Duodenal mucosa (tissue), 2 donors: ENCODE results near the gene SPTBN2.

Source experiments
- H3K27ac ChIP-seq: one replicate; pipeline ENCODE4 v1.7.0; 2013; ENCODE audit warnings: low read depth, low read length
- H3K27me3 ChIP-seq, 2 donors: one replicate each; pipeline ENCODE4 v1.7.0; 2013; ENCODE audit warnings: low read length in 2 of 2, control low read depth in 1 of 2; ENCODE audit not compliant: insufficient read depth in 2 of 2, control insufficient read depth in 1 of 2
- H3K36me3 ChIP-seq, 2 donors: one replicate each; pipeline ENCODE4 v1.7.0; 2013; ENCODE audit warnings: low read length in 2 of 2, control low read depth in 1 of 2; ENCODE audit not compliant: insufficient read depth in 2 of 2, control insufficient read depth in 1 of 2
- H3K4me1 ChIP-seq, 2 donors: one replicate each; pipeline ENCODE4 v1.7.0; 2013; ENCODE audit warnings: low read length in 2 of 2, control low read depth in 1 of 2; ENCODE audit not compliant: insufficient read depth in 2 of 2, control insufficient read depth in 1 of 2
- H3K4me3 ChIP-seq, 2 donors: one replicate each; pipeline ENCODE4 v1.7.0; 2013; ENCODE audit warnings: low read length in 2 of 2, low read depth in 1 of 2
- H3K9ac ChIP-seq, 2 donors: one replicate each; pipeline ENCODE4 v1.7.0; 2013; ENCODE audit warnings: low read length in 2 of 2, low read depth in 1 of 2
- H3K9me3 ChIP-seq, 2 donors: one replicate each; pipeline ENCODE4 v1.7.0; 2013; ENCODE audit warnings: low read length in 2 of 2, control low read depth in 1 of 2; ENCODE audit not compliant: control insufficient read depth in 1 of 2

Gene SPTBN2

DNA sequence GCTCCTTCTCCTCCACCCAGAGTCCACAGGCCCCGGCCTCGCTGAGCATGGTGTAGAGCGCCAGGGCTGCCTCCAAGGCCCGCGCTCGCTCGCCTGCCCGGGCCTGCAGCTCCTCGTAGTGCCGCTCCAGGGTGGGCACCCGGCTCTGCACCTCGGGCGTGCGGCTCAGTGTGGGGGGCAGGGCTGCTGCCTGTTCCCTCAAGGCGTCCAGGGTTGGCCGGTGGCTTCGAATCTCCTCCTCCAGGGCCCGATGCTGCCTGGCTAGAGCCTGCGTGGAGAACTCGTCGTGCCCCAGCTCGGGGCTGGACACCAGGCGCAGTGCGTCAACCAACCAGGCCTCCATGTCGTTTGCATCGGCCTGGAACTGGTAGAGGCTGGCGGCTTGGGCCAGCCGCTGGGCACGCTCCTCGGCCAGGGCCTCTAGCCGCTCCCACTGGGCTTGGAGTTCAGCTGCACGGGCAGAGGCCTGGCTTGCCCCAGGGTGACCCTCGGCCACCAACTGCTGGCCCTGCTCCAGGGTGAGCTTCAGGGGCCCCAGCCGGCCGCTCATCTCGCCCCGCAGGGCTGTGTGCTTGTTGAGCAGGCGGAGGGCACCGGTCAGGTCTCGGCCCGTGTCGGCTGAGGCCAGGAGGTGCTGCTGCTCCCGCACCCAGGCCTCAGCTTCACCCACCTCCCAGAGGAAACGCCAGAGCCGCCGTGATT, 24.2 kb downstream of the SPTBN2 start:
- Histone ChIP-seq H3K27me3 (no peaks in the 10 kb centered on the region), H3K9me3 (no peaks in the 10 kb centered on the region), H3K27ac (no peak overlapping the region), H3K36me3 (no peaks in the 10 kb centered on the region), H3K4me3 (no peak overlapping the region), H3K9ac (no peak overlapping the region), H3K4me1 (no peaks in the 10 kb centered on the region)

DNA sequence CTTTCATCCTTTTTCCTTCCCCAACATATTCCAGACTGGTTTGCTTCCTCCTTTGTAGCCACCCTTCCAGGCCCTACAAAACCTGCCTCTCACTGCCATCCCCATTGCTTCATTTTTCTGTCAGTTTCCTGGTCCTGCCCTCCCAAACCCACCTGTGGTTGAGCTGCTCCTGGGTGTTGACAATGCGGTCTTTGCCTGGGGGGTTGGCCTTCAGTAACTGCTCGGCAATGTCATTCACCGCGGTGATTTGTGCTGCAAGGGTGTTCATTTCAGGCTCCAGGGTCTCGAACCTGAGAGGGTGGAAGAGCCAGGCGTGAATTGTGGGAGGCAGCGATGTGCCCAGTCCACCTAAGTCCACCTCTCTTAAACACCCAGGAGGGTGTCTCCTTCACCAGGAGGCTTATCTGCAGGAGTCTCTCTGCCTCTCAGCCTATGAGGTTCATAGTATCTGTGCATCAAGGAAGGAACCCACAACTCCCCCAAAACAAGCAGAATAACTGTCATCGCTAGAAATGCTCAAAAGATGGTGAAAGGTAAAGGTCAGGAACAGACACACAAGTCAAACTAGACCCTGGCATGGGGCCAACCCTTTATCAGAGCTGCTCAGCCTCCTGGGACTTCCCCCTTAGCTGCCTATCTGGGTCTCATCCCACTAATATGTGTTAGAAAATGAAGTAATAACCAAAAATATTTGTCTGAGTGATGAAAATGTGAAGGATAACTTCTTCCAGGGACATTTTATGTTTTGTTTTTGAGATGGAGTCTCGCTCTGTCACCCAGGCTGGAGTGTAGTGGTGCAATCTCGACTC, 27.4 kb downstream of the SPTBN2 start:
- Histone ChIP-seq H3K4me1 (no peaks in the 10 kb centered on the region), H3K9ac (no peak overlapping the region), H3K4me3 (no peak overlapping the region), H3K27ac (no peak overlapping the region), H3K36me3 (no peaks in the 10 kb centered on the region), H3K27me3 (no peaks in the 10 kb centered on the region), H3K9me3 (no peaks in the 10 kb centered on the region)

DNA sequence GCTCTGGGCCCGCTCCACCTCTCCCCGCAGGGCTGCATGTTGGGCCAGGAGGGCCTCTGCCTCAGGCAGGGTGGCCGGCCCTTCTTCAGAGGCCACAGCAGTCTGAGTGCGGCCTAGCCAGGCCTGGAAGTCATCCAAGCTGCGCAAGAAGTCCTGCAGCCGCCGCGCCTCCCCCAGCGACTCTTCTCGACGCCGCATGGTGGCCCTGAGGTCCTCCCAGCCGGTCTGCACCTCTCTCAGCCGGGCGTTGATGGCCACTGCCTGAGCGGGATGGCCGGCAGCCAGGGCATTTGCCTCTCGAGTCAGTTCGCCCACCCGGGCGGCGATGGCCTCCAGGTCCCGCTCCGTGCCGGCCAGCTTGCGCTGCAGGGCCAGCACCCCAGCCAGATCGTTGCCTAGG, 28.3 kb downstream of the SPTBN2 start:
- H3K9ac ChIP-seq, result no peak overlapping the region
- no peaks in the 10 kb centered on the region for H3K27me3 ChIP-seq
- no peaks in the 10 kb centered on the region for H3K9me3 ChIP-seq
- no peaks in the 10 kb centered on the region for H3K36me3 ChIP-seq
- H3K4me3 ChIP-seq, result no peak overlapping the region
- no peak overlapping the region for H3K27ac ChIP-seq
- H3K4me1 ChIP-seq, result no peaks in the 10 kb centered on the region

DNA sequence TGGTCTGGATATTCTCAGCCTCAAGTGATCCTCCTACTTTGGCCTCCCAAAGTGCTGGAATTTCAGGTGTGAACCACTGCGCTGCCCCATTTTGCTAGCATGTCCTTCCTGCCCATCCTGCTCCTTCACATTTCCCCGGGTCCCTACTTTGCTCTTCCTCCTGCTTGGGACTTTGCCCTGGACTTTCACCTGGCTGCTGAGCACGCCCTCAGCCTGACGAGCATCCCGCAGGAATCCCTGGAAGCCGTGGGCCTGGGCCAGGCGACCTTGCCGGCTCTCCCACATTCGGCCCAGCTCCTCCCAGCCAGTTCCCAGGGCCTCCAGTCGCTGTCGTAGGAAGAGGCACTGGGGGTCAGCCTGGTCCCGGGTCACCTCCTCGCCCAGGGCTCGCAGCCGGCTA, 28.7 kb downstream of the SPTBN2 start:
- no peak overlapping the region for H3K9ac ChIP-seq
- H3K4me1 ChIP-seq, result no peaks in the 10 kb centered on the region
- H3K27ac ChIP-seq, result no peak overlapping the region
- H3K9me3 ChIP-seq, result no peaks in the 10 kb centered on the region
- no peaks in the 10 kb centered on the region for H3K36me3 ChIP-seq
- H3K4me3 ChIP-seq, result no peak overlapping the region
- no peaks in the 10 kb centered on the region for H3K27me3 ChIP-seq

DNA sequence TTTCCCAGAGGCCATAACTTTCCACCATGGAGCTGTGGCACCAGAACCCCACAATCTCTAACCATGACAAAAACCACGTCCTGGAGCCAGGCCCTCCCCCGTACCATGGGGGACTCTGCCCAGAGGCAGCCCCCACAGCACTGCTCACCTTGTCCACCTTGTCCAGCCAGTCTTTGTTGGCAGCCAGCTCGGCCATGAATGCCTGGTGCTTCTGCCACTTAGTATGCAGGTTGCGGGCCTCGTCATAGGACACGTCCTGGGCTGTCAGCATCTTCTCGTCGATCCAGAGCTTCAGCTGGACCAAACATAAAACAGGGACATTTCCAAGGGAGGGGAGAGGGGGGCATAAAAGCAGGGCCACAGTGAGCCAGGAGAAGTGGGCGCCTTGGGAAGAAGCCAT, 30.5 kb downstream of the SPTBN2 start:
- Histone ChIP-seq H3K27ac (no peak overlapping the region), H3K9me3 (no peaks in the 10 kb centered on the region), H3K9ac (no peak overlapping the region), H3K27me3 (no peaks in the 10 kb centered on the region), H3K4me1 (no peaks in the 10 kb centered on the region), H3K36me3 (no peaks in the 10 kb centered on the region), H3K4me3 (no peak overlapping the region)

DNA sequence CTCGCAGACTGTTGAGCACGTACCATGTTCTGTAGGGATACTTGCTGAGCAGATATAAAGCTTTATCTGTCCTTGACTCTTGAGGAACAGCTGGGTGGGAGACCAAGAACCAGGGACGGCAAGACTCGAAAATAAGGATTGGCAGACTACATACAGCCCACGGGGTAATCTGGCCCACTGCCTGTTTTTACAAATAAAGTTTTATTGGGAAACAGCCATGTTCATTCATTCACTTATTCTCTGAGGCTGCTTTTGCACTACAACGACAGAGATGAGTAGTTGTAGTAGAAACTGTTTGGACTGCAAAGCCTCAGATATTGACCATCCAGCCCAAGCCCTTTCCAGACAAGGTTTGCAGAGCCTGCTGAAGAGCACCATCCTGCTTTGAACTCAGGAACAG, 31.0 kb downstream of the SPTBN2 start:
- H3K9ac ChIP-seq, result no peak overlapping the region
- H3K4me1 ChIP-seq, result no peaks in the 10 kb centered on the region
- no peak overlapping the region for H3K4me3 ChIP-seq
- H3K9me3 ChIP-seq, result no peaks in the 10 kb centered on the region
- no peaks in the 10 kb centered on the region for H3K36me3 ChIP-seq
- no peak overlapping the region for H3K27ac ChIP-seq
- H3K27me3 ChIP-seq, result no peaks in the 10 kb centered on the region

DNA sequence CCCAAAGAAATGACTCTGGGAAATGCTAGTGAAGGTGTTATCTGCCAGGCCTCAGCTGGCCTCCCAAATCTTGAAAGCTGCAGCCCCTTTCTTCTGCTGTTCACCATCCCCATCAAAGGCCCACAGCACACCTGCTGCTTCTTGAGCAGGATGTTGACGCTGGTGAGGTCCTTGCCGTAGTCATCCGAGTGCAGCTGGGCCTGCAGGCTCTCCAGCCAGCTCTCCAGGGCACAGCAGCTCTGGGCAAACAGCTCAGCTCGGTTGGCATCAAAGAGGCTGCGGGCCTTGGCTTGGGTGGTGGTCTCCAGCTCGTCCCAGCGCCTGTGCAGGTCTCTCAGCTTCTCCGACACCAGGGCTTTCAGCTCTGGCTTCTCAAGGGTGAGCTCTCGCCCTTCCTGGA, 32.9 kb downstream of the SPTBN2 start:
- Histone ChIP-seq H3K36me3 (no peaks in the 10 kb centered on the region), H3K27ac (no peak overlapping the region), H3K4me1 (no peaks in the 10 kb centered on the region), H3K4me3 (no peak overlapping the region), H3K9ac (no peak overlapping the region), H3K9me3 (no peaks in the 10 kb centered on the region), H3K27me3 (no peaks in the 10 kb centered on the region)

DNA sequence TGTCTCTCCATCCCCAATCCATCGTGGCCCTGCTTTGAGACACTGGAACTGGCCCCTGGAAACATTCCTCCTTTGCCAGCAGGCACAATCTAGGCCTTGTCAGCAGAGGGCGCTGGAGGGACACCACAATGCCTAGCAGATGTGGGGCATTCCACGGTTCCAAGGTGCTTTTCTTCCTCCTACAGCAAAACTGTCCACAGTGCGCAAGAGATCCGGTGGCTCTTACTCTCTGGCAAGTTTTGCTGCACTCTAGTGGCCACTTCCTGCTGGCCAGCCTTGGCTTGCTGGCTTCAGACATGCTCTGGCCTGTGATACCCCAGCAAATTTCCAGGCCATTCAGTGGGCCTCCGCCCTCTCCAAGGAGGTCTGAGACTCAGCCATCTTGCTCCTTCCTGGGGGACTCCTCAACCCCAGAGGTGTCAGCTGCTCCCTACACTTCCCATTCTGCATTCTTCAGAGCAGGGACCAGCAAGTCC, 34.2 kb downstream of the SPTBN2 start:
- H3K27me3 ChIP-seq, result no peaks in the 10 kb centered on the region
- H3K9ac ChIP-seq, result peak overlapping the region in 1 of 2 donors; percentile 25
- no peak overlapping the region for H3K27ac ChIP-seq
- no peak overlapping the region for H3K4me3 ChIP-seq
- H3K4me1 ChIP-seq, result no peaks in the 10 kb centered on the region
- no peaks in the 10 kb centered on the region for H3K9me3 ChIP-seq
- no peaks in the 10 kb centered on the region for H3K36me3 ChIP-seq

DNA sequence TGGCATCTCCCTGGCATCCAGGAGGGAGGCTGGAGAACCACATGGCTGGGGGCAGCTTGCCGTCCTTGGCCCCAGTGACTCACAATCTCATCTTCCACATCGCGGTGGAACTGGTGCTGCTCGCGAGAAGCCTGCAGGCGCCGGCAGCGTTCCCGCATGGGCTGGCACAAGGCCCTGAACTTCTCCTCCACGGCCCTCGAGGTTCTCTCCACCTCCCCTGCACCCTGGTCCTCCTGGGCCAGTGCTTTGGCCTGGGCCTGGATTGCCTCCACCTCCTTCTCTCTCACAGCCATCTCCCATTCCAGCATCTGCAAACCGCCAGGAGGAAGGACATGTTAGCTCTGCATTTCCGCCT, 35.0 kb downstream of the SPTBN2 start:
- H3K9me3 ChIP-seq, result no peaks in the 10 kb centered on the region
- H3K9ac ChIP-seq, result no peak overlapping the region
- H3K4me1 ChIP-seq, result no peaks in the 10 kb centered on the region
- no peaks in the 10 kb centered on the region for H3K36me3 ChIP-seq
- no peaks in the 10 kb centered on the region for H3K27me3 ChIP-seq
- no peak overlapping the region for H3K27ac ChIP-seq
- H3K4me3 ChIP-seq, result no peak overlapping the region

DNA sequence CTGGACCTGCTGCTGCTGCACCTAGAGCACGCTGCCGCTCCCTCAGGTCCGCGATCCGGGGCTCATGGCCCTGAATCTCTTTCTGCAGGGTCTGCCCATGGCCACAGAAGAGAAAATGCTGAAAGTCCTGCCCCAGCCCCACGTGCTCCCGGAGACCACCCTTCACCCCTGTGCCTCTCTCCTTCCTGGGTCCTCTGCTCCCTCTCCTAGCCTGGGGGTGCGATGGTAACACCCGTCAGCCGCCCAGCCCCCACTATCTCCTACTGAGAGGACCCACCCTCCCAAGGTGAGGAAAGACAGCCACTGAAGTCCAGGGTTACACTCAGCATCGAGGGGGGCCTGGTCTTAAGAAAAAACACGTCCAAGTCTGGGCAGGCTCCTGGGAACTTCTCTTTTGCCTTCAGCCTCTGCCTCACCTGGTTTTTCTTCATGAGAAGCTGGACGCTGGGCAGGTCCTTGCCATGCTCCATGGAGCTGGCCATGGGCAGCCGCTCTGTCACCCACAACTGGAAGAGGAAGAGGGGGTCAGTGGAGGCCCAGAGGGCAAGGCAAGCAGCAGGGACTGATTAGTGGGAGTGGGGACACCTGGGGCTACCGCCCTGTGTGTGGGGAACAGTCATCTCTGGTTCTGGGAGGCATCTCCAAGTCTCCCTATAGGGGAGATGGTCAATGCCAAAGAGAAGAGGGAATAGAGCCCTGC, 35.5 kb downstream of the SPTBN2 start:
- H3K36me3 ChIP-seq, result no peaks in the 10 kb centered on the region
- no peaks in the 10 kb centered on the region for H3K4me1 ChIP-seq
- H3K27me3 ChIP-seq, result no peaks in the 10 kb centered on the region
- no peaks in the 10 kb centered on the region for H3K9me3 ChIP-seq
- H3K27ac ChIP-seq, result no peak overlapping the region
- H3K4me3 ChIP-seq, result no peak overlapping the region
- H3K9ac ChIP-seq, result no peak overlapping the region
